22Rv1 (cell line): Measurements from ENCODE around the gene NDUFS1.

Experiments used
- CTCF ChIP-seq: fragments of 450-650 bp; IDR thresholded peaks from 2 replicates; pipeline ENCODE4 v1.5.1; 2017; ENCODE audit warnings: mild to moderate bottlenecking
- ZFX ChIP-seq: fragments of 450-650 bp; IDR thresholded peaks from 2 replicates; pipeline ENCODE4 v1.6.1; 2017; ENCODE audit warnings: antibody characterized with exemption, borderline replicate concordance

GRCh38 chr2:206071807-206072206 lies 87.4 kb downstream of the NDUFS1 start:
- TF ChIP-seq CTCF, result no peak
- no peak for TF ChIP-seq ZFX
